Measurements from ENCODE around the gene SDCBP2. TPM values are rescaled to one million over a fixed set of nuclear protein-coding genes. Genes with fewer than 3 reads are reported as not detected.

SDCBP2 gene
- total and polyA plus RNA-seq, 2 of the 8 experiments (the other 6 are each of a cell fraction or from before 2014, with no cell fraction given): 4.2 to 6.7 TPM

GRCh38 chr20:1287306-1287705 lies 41.6 kb downstream of the SDCBP2 start:
- H4K91ac ChIP-seq (replicated peaks; ENCODE audit: insufficient read length, low read length): no peak overlapping the region
- H3K14ac ChIP-seq (ENCODE audit: insufficient read length): no peak overlapping the region
- no peak overlapping the region for H3K4me2 ChIP-seq (ENCODE audit: insufficient read depth in 1 of 2, low read depth in 2 of 2, low read length in 2 of 2)
- H3K79me2 ChIP-seq (ENCODE audit: control insufficient read depth in 1 of 2, insufficient read depth in 2 of 2, low read length in 2 of 2): no peaks in the 10 kb centered on the region
- H3K18ac ChIP-seq (ENCODE audit: extremely low read depth, low read length): no peak overlapping the region
- no peaks in the 10 kb centered on the region for H3K79me1 ChIP-seq (ENCODE audit: low read depth, low read length)
- H3K23ac ChIP-seq (ENCODE audit: insufficient read length): no peak overlapping the region
- no peak overlapping the region for H3K4ac ChIP-seq (replicated peaks; ENCODE audit: insufficient read length, low read depth, low read length)
- H3K4me3 ChIP-seq (ENCODE audit: extremely low read depth in 1 of 4, insufficient read depth in 2 of 4, low read depth in 3 of 4, low read length in 4 of 4): no peak overlapping the region
- no peaks in the 10 kb centered on the region for H3K9me3 ChIP-seq (ENCODE audit: insufficient read depth in 2 of 2, low read depth in 1 of 2, low read length in 1 of 2)
- no peak overlapping the region for H4K8ac ChIP-seq (ENCODE audit: extremely low read depth, insufficient read depth, low read length)
- no peak overlapping the region for H2AK5ac ChIP-seq (ENCODE audit: low read depth, low read length)
- H3K56ac ChIP-seq (replicated peaks; ENCODE audit: insufficient read length, low read depth, low read length): no peak overlapping the region
- DNase-seq (ENCODE audit: low read depth in 1 of 2, low spot score in 2 of 2) (no peak), FAIRE-seq (no peak)
- H4K5ac ChIP-seq (ENCODE audit: insufficient read length, low read depth, low read length): no peak overlapping the region
- H2AFZ ChIP-seq (ENCODE audit: low read length): no peak overlapping the region
- 0 out of 2 replicates have a peak overlapping the region, but pooled peaks have one; percentile 3 for H2BK15ac ChIP-seq (ENCODE audit: low read length)
- H4K20me1 ChIP-seq (replicated peaks in 1 of 2; ENCODE audit: control insufficient read depth in 1 of 2, insufficient read depth in 2 of 2, low read length in 2 of 2): no peaks in the 10 kb centered on the region
- H3K27ac ChIP-seq (ENCODE audit: low read depth, low read length): no peak overlapping the region
- H3K23me2 ChIP-seq (ENCODE audit: low read depth, low read length): no peaks in the 10 kb centered on the region
- 0 out of 7 replicates have a peak, but pooled peaks cover 0 to 2% (median under 1%) of the 10 kb centered on the region in 4 experiments for H3K4me1 ChIP-seq (replicated peaks in 1 of 4; ENCODE audit: control insufficient read depth in 3 of 4, insufficient read depth in 4 of 4, low read length in 3 of 4)
- H2BK12ac ChIP-seq (ENCODE audit: low read depth, low read length): no peak overlapping the region
- H2BK20ac ChIP-seq (ENCODE audit: low read length): no peak overlapping the region
- H3K36me3 ChIP-seq (ENCODE audit: control insufficient read depth in 2 of 4, insufficient read depth in 4 of 4, low read length in 3 of 4): no peaks in the 10 kb centered on the region
- POLR2A ChIA-PET (ENCODE audit: partially characterized antibody): interaction anchor here (0.9 kb wide), 1 partner anchor 128 kb away, joined by 3 read pairs; no protein-coding TSS in a partner anchor
- H2BK5ac ChIP-seq (ENCODE audit: low read depth, low read length): no peak overlapping the region
- CTCF ChIA-PET (ENCODE audit: partially characterized antibody): interaction anchor here (0.6 to 2.2 kb wide), 3 partner anchors 12 to 1575 kb away, joined by 3 to 8 read pairs (median 3); no protein-coding TSS in a partner anchor
- H3K9ac ChIP-seq (replicated peaks in 1 of 4; ENCODE audit: extremely low read depth in 1 of 4, low read depth in 3 of 4, low read length in 3 of 4): no peak overlapping the region
- 80% methylated on average over 1 of the region's 1 CpG; no CpG with 5 or more reads in 1 of the 2 experiments for WGBS, 2 experiments (ENCODE audit: extremely low coverage in 1 of 2, insufficient coverage in 1 of 2, insufficient read length in 1 of 2, insufficient replicate concordance in 2 of 2, low coverage in 1 of 2, low lambda C conversion rate in 2 of 2, missing lambda C conversion rate in 1 of 2)
- H2BK120ac ChIP-seq (replicated peaks; ENCODE audit: low read depth, low read length): no peak overlapping the region
- no peaks in the 10 kb centered on the region; a peak in 2 of 7 replicates for H3K27me3 ChIP-seq (replicated peaks in 1 of 4; ENCODE audit: control insufficient read depth in 3 of 4, extremely low read depth in 1 of 4, insufficient read depth in 3 of 4, low read length in 3 of 4)
- TF ChIP-seq POLR2AphosphoS5 (IDR thresholded peaks at IDR 0.05; ENCODE audit: low read depth, low read length) (no peak), CEBPB (IDR thresholded peaks at IDR 0.05; ENCODE audit: low read depth, low read length) (no peak), EZH2 (IDR thresholded peaks at IDR 0.05; ENCODE audit: low read depth, low read length, severe bottlenecking) (no peak), TAF7 (optimal IDR thresholded peaks at IDR 0.05; ENCODE audit: borderline replicate concordance, low read depth, low read length) (no peak), NANOG (IDR thresholded peaks at IDR 0.05; ENCODE audit: insufficient read depth, low read depth, low read length, poor library complexity, severe bottlenecking) (no peak), FOSL1 (IDR thresholded peaks at IDR 0.05; ENCODE audit: insufficient read depth, low read depth, low read length) (no peak), E2F6 (IDR thresholded peaks at IDR 0.05) (no peak), CTCF (IDR thresholded peaks at IDR 0.05; ENCODE audit: control extremely low read depth in 1 of 3, insufficient read depth in 1 of 3, low read depth in 1 of 3, low read length in 3 of 3) (no peak), SIN3A (conservative IDR thresholded peaks at IDR 0.05 in 1 of 2, IDR thresholded peaks at IDR 0.05 in 1 of 2; ENCODE audit: low read depth in 1 of 2, low read length in 2 of 2) (no peak), YY1 (IDR thresholded peaks at IDR 0.05; ENCODE audit: low read depth, low read length) (no peak)

Data from H1 (cell line).